Measurements from ENCODE around the gene GAN. TPM values are rescaled to one million over a fixed set of nuclear protein-coding genes. Genes with fewer than 3 reads are reported as not detected.
A peak's percentile ranks its signal among the peaks of the same experiment; 100 is the strongest.

The GAN gene
- total and polyA plus RNA-seq, 9 of the 15 experiments (the other 6 are each of a cell fraction or from before 2014, with no cell fraction given): 0.83 to 15.1 (median 5.2) TPM

DNA sequence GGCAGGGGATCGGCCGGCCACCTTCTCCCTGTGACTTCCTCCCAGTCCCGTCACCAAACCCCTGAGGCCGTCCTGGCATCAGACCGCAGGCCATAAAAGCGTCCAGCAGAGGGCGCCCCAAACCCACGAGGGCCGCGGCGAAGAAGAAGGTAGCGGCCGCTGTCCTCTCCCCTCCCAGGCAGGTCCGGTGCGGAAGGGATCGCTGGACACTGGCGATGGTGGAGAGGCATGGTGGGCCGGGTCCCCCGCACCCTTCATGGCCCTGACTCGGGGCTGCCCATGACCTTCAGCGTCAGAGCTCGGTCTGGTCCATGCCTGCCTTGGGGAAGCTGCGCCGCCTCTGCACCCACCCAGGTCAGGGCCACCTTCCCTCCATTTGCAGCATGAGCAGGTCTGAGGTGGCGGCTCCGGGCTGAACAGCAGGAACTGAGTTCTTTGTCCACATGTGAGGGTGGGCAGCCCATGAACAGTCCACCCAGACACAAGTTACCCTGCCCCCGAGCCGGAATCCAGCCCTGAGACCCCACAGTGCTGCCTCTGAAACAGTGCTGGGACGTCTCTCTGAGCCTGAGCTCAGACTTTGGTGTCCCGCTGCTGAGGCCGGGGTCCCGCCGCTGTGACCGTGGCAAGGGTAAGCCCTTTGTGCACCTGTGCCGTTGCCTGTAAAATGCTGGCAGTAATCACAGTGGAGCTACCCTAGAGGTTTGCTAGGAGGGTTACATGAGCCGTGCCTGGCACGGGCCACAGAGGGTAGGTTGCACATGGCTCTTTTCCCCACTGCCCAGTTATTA is 89.0 kb downstream of the GAN start (continued):
- TF ChIP-seq, protein P1, sequence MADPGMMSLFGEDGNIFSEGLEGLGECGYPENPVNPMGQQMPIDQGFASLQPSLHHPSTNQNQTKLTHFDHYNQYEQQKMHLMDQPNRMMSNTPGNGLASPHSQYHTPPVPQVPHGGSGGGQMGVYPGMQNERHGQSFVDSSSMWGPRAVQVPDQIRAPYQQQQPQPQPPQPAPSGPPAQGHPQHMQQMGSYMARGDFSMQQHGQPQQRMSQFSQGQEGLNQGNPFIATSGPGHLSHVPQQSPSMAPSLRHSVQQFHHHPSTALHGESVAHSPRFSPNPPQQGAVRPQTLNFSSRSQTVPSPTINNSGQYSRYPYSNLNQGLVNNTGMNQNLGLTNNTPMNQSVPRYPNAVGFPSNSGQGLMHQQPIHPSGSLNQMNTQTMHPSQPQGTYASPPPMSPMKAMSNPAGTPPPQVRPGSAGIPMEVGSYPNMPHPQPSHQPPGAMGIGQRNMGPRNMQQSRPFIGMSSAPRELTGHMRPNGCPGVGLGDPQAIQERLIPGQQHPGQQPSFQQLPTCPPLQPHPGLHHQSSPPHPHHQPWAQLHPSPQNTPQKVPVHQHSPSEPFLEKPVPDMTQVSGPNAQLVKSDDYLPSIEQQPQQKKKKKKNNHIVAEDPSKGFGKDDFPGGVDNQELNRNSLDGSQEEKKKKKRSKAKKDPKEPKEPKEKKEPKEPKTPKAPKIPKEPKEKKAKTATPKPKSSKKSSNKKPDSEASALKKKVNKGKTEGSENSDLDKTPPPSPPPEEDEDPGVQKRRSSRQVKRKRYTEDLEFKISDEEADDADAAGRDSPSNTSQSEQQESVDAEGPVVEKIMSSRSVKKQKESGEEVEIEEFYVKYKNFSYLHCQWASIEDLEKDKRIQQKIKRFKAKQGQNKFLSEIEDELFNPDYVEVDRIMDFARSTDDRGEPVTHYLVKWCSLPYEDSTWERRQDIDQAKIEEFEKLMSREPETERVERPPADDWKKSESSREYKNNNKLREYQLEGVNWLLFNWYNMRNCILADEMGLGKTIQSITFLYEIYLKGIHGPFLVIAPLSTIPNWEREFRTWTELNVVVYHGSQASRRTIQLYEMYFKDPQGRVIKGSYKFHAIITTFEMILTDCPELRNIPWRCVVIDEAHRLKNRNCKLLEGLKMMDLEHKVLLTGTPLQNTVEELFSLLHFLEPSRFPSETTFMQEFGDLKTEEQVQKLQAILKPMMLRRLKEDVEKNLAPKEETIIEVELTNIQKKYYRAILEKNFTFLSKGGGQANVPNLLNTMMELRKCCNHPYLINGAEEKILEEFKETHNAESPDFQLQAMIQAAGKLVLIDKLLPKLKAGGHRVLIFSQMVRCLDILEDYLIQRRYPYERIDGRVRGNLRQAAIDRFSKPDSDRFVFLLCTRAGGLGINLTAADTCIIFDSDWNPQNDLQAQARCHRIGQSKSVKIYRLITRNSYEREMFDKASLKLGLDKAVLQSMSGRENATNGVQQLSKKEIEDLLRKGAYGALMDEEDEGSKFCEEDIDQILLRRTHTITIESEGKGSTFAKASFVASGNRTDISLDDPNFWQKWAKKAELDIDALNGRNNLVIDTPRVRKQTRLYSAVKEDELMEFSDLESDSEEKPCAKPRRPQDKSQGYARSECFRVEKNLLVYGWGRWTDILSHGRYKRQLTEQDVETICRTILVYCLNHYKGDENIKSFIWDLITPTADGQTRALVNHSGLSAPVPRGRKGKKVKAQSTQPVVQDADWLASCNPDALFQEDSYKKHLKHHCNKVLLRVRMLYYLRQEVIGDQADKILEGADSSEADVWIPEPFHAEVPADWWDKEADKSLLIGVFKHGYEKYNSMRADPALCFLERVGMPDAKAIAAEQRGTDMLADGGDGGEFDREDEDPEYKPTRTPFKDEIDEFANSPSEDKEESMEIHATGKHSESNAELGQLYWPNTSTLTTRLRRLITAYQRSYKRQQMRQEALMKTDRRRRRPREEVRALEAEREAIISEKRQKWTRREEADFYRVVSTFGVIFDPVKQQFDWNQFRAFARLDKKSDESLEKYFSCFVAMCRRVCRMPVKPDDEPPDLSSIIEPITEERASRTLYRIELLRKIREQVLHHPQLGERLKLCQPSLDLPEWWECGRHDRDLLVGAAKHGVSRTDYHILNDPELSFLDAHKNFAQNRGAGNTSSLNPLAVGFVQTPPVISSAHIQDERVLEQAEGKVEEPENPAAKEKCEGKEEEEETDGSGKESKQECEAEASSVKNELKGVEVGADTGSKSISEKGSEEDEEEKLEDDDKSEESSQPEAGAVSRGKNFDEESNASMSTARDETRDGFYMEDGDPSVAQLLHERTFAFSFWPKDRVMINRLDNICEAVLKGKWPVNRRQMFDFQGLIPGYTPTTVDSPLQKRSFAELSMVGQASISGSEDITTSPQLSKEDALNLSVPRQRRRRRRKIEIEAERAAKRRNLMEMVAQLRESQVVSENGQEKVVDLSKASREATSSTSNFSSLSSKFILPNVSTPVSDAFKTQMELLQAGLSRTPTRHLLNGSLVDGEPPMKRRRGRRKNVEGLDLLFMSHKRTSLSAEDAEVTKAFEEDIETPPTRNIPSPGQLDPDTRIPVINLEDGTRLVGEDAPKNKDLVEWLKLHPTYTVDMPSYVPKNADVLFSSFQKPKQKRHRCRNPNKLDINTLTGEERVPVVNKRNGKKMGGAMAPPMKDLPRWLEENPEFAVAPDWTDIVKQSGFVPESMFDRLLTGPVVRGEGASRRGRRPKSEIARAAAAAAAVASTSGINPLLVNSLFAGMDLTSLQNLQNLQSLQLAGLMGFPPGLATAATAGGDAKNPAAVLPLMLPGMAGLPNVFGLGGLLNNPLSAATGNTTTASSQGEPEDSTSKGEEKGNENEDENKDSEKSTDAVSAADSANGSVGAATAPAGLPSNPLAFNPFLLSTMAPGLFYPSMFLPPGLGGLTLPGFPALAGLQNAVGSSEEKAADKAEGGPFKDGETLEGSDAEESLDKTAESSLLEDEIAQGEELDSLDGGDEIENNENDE (IDR thresholded peaks at IDR 0.05; ENCODE audit: low read depth, low read length): no peak
- TF ChIP-seq TBP (optimal IDR thresholded peaks at IDR 0.05; ENCODE audit: low read depth, low read length) (no peak), FUS (optimal IDR thresholded peaks at IDR 0.05; ENCODE audit: low read depth, low read length) (no peak), HDAC6 (IDR thresholded peaks at IDR 0.05; ENCODE audit: low read depth, low read length) (no peak), CBX3 (IDR thresholded peaks at IDR 0.05; ENCODE audit: borderline replicate concordance in 1 of 2, low read length in 2 of 2) (0 out of 3 replicates have a peak, but pooled peaks of 1 of the 2 experiments have one; percentile 27), MXI1 (IDR thresholded peaks at IDR 0.05; ENCODE audit: low read depth, low read length) (no peak), SMARCA4 (IDR thresholded peaks at IDR 0.05) (no peak), SRSF3 (IDR thresholded peaks at IDR 0.05; ENCODE audit: insufficient read depth, low read length) (no peak)
- TF ChIP-seq, protein P2, sequence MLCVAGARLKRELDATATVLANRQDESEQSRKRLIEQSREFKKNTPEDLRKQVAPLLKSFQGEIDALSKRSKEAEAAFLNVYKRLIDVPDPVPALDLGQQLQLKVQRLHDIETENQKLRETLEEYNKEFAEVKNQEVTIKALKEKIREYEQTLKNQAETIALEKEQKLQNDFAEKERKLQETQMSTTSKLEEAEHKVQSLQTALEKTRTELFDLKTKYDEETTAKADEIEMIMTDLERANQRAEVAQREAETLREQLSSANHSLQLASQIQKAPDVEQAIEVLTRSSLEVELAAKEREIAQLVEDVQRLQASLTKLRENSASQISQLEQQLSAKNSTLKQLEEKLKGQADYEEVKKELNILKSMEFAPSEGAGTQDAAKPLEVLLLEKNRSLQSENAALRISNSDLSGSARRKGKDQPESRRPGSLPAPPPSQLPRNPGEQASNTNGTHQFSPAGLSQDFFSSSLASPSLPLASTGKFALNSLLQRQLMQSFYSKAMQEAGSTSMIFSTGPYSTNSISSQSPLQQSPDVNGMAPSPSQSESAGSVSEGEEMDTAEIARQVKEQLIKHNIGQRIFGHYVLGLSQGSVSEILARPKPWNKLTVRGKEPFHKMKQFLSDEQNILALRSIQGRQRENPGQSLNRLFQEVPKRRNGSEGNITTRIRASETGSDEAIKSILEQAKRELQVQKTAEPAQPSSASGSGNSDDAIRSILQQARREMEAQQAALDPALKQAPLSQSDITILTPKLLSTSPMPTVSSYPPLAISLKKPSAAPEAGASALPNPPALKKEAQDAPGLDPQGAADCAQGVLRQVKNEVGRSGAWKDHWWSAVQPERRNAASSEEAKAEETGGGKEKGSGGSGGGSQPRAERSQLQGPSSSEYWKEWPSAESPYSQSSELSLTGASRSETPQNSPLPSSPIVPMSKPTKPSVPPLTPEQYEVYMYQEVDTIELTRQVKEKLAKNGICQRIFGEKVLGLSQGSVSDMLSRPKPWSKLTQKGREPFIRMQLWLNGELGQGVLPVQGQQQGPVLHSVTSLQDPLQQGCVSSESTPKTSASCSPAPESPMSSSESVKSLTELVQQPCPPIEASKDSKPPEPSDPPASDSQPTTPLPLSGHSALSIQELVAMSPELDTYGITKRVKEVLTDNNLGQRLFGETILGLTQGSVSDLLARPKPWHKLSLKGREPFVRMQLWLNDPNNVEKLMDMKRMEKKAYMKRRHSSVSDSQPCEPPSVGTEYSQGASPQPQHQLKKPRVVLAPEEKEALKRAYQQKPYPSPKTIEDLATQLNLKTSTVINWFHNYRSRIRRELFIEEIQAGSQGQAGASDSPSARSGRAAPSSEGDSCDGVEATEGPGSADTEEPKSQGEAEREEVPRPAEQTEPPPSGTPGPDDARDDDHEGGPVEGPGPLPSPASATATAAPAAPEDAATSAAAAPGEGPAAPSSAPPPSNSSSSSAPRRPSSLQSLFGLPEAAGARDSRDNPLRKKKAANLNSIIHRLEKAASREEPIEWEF (CRISPR knock-in tag; IDR thresholded peaks at IDR 0.05): no peak
